ENCODE measurements around the gene LRRC2. TPM values are rescaled to one million over a fixed set of nuclear protein-coding genes. Genes with fewer than 3 reads are reported as not detected.

Gene LRRC2
- total and polyA plus RNA-seq, 9 of the 15 experiments (the other 6 are each of a cell fraction or from before 2014, with no cell fraction given), result 0.01 to 0.04 (median 0.03) TPM; not detected in 5

DNA sequence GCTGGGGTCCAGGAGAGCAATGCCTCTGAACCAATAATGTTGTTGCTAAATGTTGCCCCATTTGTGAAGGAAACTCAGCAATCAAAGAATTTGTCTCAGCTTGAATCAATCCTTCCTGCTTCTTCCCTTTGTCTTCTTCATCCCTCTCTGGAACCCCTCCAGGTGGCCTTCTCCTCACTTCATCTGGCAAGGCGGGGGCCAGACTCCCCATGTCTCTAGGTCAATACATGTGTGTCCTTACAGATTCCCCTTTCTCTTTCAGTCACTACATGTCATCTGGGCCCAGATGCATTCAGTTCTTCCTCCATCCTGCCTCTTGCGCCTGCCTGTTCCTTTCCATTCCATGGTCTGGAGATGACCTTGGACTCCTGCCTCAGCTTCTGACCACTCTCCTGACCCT lies 93.4 kb downstream of the LRRC2 start:
- no peaks in the 10 kb centered on the region for H3K79me2 ChIP-seq (ENCODE audit: control insufficient read depth, insufficient read depth, low read length)
- no peak overlapping the region for H3K4me2 ChIP-seq (ENCODE audit: insufficient read depth, low read length)
- BruUV-seq (replicated peaks), result no TSS peak
- in situ Hi-C loops (cut with MboI), result no loop called here
- ATAC-seq (no peak), FAIRE-seq (no peak), DNase-seq (ENCODE audit: extremely low read depth in 1 of 4, low spot score in 3 of 4) (no peak)
- CTCF ChIA-PET (ENCODE audit: low intra/inter-chr PET ratio), result no interaction called here
- H3K4me1 ChIP-seq (replicated peaks in 1 of 2; ENCODE audit: control insufficient read depth in 2 of 2, insufficient read depth in 2 of 2, low read length in 2 of 2), result no peaks in the 10 kb centered on the region
- no peak overlapping the region for H3K27ac ChIP-seq (ENCODE audit: extremely low read depth, low read depth, low read length)
- no peak overlapping the region for H2AFZ ChIP-seq (ENCODE audit: low read depth, low read length)
- no peak overlapping the region for H3K9ac ChIP-seq (ENCODE audit: insufficient read depth in 1 of 2, low read depth in 2 of 2, low read length in 2 of 2)
- peaks cover 5 to 62% of the 10 kb centered on the region in 2 experiments; a peak in 4 of 5 replicates for H3K27me3 ChIP-seq (ENCODE audit: control insufficient read depth in 2 of 2, insufficient read depth in 2 of 2, low read length in 2 of 2)
- intact Hi-C loops (cut with micrococcal nuclease), result no loop called here
- H3K9me3 ChIP-seq (replicated peaks; ENCODE audit: control insufficient read depth, insufficient read depth, low read depth, low read length), result no peaks in the 10 kb centered on the region
- POLR2A ChIA-PET, result interaction anchor here (1.0 to 3.8 kb wide), 3 partner anchors 10 to 114 kb away, joined by 3 to 12 read pairs (median 3); no protein-coding TSS in a partner anchor
- TF ChIP-seq TCF3 (CRISPR knock-in tag; IDR thresholded peaks at IDR 0.05) (no peak), ZNF134 (CRISPR knock-in tag; conservative IDR thresholded peaks at IDR 0.05) (no peak), NRF1 (conservative IDR thresholded peaks at IDR 0.05 in 1 of 2, IDR thresholded peaks at IDR 0.05 in 1 of 2) (no peak), TCFL5 (CRISPR knock-in tag; conservative IDR thresholded peaks at IDR 0.05) (no peak), KDM4B (IDR thresholded peaks at IDR 0.05; ENCODE audit: borderline replicate concordance in 2 of 2, low read depth in 1 of 2) (no peak), ZNF41 (CRISPR knock-in tag; conservative IDR thresholded peaks at IDR 0.05) (no peak), L3MBTL2 (IDR thresholded peaks at IDR 0.05) (no peak), CBX8 (IDR thresholded peaks at IDR 0.05; ENCODE audit: borderline replicate concordance, extremely low read depth, low read depth, low read length, poor library complexity, severe bottlenecking) (no peak)
- TF ChIP-seq, protein P1, sequence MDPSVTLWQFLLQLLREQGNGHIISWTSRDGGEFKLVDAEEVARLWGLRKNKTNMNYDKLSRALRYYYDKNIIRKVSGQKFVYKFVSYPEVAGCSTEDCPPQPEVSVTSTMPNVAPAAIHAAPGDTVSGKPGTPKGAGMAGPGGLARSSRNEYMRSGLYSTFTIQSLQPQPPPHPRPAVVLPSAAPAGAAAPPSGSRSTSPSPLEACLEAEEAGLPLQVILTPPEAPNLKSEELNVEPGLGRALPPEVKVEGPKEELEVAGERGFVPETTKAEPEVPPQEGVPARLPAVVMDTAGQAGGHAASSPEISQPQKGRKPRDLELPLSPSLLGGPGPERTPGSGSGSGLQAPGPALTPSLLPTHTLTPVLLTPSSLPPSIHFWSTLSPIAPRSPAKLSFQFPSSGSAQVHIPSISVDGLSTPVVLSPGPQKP (CRISPR knock-in tag; IDR thresholded peaks at IDR 0.05), result no peak
- no peak overlapping the region for H3K4me3 ChIP-seq
- no peaks in the 10 kb centered on the region for H3K9me1 ChIP-seq (ENCODE audit: control insufficient read depth, insufficient read depth, low read length)
- no peaks in the 10 kb centered on the region for H4K20me1 ChIP-seq (replicated peaks; ENCODE audit: control insufficient read depth, insufficient read depth, low read length)
- no peaks in the 10 kb centered on the region for H3K36me3 ChIP-seq (ENCODE audit: control insufficient read depth, insufficient read depth, low read length)
- 0% methylated on average over 2 of the region's 2 CpGs for WGBS (ENCODE audit: insufficient coverage, low coverage, missing lambda C conversion rate)
